Keratinocyte (primary cell): ENCODE results near the gene LRRN3. TPM values are rescaled to one million over a fixed set of nuclear protein-coding genes. Genes with fewer than 3 reads are reported as not detected.

Experiments used
- DNase-seq: peaks from one replicate; pipeline ENCODE4 v3.0.0-alpha.2; 2011; ENCODE audit warnings: low read depth, missing footprints, low spot score
- FAIRE-seq: peaks from 2 replicates; lab custom pipeline; 2011; peaks lifted over from hg19 to GRCh38; lab: Jason Lieb, UNC
- H2AFZ ChIP-seq: 2 replicates; pipeline ENCODE4 v1.6.0; 2012; ENCODE audit warnings: low read length, control low read depth, inconsistent platforms; ENCODE audit not compliant: control insufficient read depth
- H3K27ac ChIP-seq: 2 replicates; pipeline ENCODE4 v1.5.1; 2011; ENCODE audit warnings: low read length; ENCODE audit not compliant: control insufficient read depth, insufficient read depth
- H3K27me3 ChIP-seq: 3 replicates; pipeline ENCODE4 v1.6.0; 2011; ENCODE audit warnings: low read length; ENCODE audit not compliant: control insufficient read depth, insufficient read depth; ENCODE audit errors: extremely low read depth
- H3K36me3 ChIP-seq, 2 experiments: 2 replicates in 1 of 2; 3 replicates in 1 of 2; pipeline ENCODE4 v1.5.1; 2011; ENCODE audit warnings: low read length in 2 of 2, mild to moderate bottlenecking in 1 of 2; ENCODE audit not compliant: control insufficient read depth in 2 of 2, insufficient read depth in 2 of 2; ENCODE audit errors: extremely low read depth in 1 of 2
- H3K4me1 ChIP-seq: 3 replicates; pipeline ENCODE4 v1.5.1; 2011; ENCODE audit warnings: low read length; ENCODE audit not compliant: control insufficient read depth, insufficient read depth; ENCODE audit errors: extremely low read depth
- H3K4me2 ChIP-seq: 3 replicates; pipeline ENCODE4 v1.6.0; 2011; ENCODE audit warnings: low read depth, low read length; ENCODE audit not compliant: control insufficient read depth, insufficient read depth; ENCODE audit errors: extremely low read depth
- H3K4me3 ChIP-seq, 3 experiments: fragments of 200-600 bp in 1 of 3; sonication (generic) in 1 of 3; 2 replicates in 2 of 3; 3 replicates in 1 of 3; pipeline ENCODE4 v1.5.1; 2011 to 2016; ENCODE audit warnings: low read length in 3 of 3, mild to moderate bottlenecking in 3 of 3, control low read depth in 2 of 3, inconsistent platforms in 1 of 3, low read depth in 1 of 3, mixed read lengths in 1 of 3, mixed run types in 1 of 3, moderate library complexity in 1 of 3; ENCODE audit not compliant: control insufficient read depth in 2 of 3, insufficient read depth in 2 of 3; ENCODE audit errors: extremely low read depth in 1 of 3
- H3K79me2 ChIP-seq: 2 replicates; pipeline ENCODE4 v1.6.0; 2012; ENCODE audit warnings: low read length; ENCODE audit not compliant: control insufficient read depth, insufficient read depth
- H3K9ac ChIP-seq: 3 replicates; pipeline ENCODE4 v1.6.0; 2011; ENCODE audit warnings: low read length; ENCODE audit not compliant: control insufficient read depth, insufficient read depth; ENCODE audit errors: extremely low read depth
- H3K9me1 ChIP-seq: 3 replicates; pipeline ENCODE4 v1.6.0; 2011; ENCODE audit warnings: low read length; ENCODE audit not compliant: control insufficient read depth, insufficient read depth; ENCODE audit errors: extremely low read depth
- H3K9me3 ChIP-seq: 2 replicates; pipeline ENCODE4 v1.5.1; 2012; ENCODE audit warnings: low read depth, low read length; ENCODE audit not compliant: control insufficient read depth
- H4K20me1 ChIP-seq: 3 replicates; pipeline ENCODE4 v1.6.0; 2011; ENCODE audit warnings: low read length; ENCODE audit not compliant: control insufficient read depth, insufficient read depth; ENCODE audit errors: extremely low read depth
- EZH2 ChIP-seq: IDR thresholded peaks from one replicate; pipeline ENCODE4 v1.6.1; 2012; ENCODE audit warnings: inconsistent platforms, mild to moderate bottlenecking, low read length, moderate library complexity
- dilution Hi-C: fragments of 300-500 bp; cut with MboI; formaldehyde crosslinking; loops from one replicate; pipeline ENCODE4 v1.7.0; 2020; ENCODE audit warnings: low sequenced_read_pairs; ENCODE audit not compliant: extremely low pct_ligation_motif_present
- polyA plus RNA-seq, 5 experiments: library from polyadenylated mRNA; depleted of rRNA in 3 of 5; stranded (reverse) in 3 of 5; stranded (forward) in 1 of 5; unstranded in 1 of 5; fragments of >200 nt; gene quantifications; 1 replicate in 1 of 5; 2 replicates in 3 of 5; 3 replicates in 1 of 5; pipeline versions ENCODE4 v1.2.1 to v1.2.3, GENCODE V29; 2011 to 2012; ENCODE audit warnings: missing spikeins in 2 of 5, low read depth in 1 of 5, low replicate concordance in 1 of 5
- TF ChIP-seq, protein P1 (sequence below), 3 experiments: IDR thresholded peaks in 1 of 3; conservative IDR thresholded peaks in 1 of 3; optimal IDR thresholded peaks in 1 of 3; 2 replicates in 2 of 3; 3 replicates in 1 of 3; pipeline versions ENCODE3 to v1.5.1; 2011; ENCODE audit warnings: low read length in 3 of 3, mild to moderate bottlenecking in 3 of 3, moderate library complexity in 2 of 3, control low read depth in 1 of 3, inconsistent platforms in 1 of 3; ENCODE audit not compliant: insufficient read depth in 2 of 3; ENCODE audit errors: extremely low read depth in 1 of 3

LRRN3 gene
- polyA plus RNA-seq, 1 donor (not counting 4 experiments of a cell fraction or from before 2014, with no cell fraction given): not detected

DNA sequence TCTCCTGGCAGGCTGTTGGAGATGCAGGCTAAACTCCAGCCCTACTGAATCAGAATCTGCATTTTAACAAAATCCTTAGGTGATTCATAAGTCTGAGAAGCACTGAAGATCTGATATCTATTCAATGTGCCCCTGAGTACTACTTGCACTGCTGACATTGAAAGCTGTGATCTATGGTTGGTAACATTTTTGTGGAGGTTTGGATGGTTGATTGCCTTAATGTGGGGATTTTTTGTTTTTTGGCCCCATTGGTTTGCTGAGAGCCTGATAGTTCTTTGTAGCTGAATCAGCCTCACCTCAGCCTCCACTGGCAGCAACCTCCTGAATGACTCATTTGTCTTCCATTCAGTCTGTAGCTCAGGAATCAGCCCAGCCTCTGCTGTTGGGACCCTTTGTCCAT lies 14.7 kb upstream of the LRRN3 start:
- Histone ChIP-seq H3K27me3 (no peaks in the 10 kb centered on the region), H3K4me2 (no peak overlapping the region), H3K4me3 (no peak overlapping the region), H2AFZ (no peak overlapping the region), H3K4me1 (peaks cover 7% of the 10 kb centered on the region), H3K9ac (no peak overlapping the region), H3K27ac (no peak overlapping the region), H3K9me3 (no peaks in the 10 kb centered on the region), H3K36me3 (no peaks in the 10 kb centered on the region), H3K9me1 (no peaks in the 10 kb centered on the region), H4K20me1 (no peaks in the 10 kb centered on the region), H3K79me2 (no peaks in the 10 kb centered on the region)
- FAIRE-seq (peak; percentile 46), DNase-seq (no peak)
- dilution Hi-C loops: no loop called here
- TF ChIP-seq EZH2: no peak
- TF ChIP-seq, protein P1, sequence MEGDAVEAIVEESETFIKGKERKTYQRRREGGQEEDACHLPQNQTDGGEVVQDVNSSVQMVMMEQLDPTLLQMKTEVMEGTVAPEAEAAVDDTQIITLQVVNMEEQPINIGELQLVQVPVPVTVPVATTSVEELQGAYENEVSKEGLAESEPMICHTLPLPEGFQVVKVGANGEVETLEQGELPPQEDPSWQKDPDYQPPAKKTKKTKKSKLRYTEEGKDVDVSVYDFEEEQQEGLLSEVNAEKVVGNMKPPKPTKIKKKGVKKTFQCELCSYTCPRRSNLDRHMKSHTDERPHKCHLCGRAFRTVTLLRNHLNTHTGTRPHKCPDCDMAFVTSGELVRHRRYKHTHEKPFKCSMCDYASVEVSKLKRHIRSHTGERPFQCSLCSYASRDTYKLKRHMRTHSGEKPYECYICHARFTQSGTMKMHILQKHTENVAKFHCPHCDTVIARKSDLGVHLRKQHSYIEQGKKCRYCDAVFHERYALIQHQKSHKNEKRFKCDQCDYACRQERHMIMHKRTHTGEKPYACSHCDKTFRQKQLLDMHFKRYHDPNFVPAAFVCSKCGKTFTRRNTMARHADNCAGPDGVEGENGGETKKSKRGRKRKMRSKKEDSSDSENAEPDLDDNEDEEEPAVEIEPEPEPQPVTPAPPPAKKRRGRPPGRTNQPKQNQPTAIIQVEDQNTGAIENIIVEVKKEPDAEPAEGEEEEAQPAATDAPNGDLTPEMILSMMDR (optimal IDR thresholded peaks at IDR 0.05 in 1 of 3, IDR thresholded peaks at IDR 0.05 in 1 of 3, conservative IDR thresholded peaks at IDR 0.05 in 1 of 3; ENCODE audit: extremely low read depth in 1 of 3, insufficient read depth in 2 of 3, low read length in 3 of 3): no peak

DNA sequence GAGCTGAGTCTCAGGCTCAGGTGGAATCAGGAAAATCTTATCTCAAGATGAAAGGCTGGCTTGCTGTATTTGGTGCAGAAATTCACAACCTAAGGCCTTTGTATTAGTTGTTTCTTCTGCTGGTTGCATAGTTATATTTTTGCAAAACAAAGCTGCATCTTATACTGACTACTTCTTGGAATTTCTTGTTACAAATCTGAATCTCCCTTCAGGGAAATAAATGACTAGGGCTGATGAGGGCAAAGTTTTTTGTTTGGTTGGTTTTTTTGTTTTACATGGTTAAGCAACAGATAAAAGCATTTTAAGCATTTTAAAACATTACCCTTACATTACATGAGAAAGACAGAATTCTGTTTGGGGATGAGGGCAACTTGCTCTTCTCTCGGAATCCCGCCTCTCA lies 13.9 kb upstream of the LRRN3 start:
- no peak for DNase-seq
- no peaks in the 10 kb centered on the region for H4K20me1 ChIP-seq
- dilution Hi-C loops: no loop called here
- H3K9ac ChIP-seq: no peak overlapping the region
- H3K27ac ChIP-seq: no peak overlapping the region
- no peaks in the 10 kb centered on the region for H3K36me3 ChIP-seq
- H3K9me1 ChIP-seq: no peaks in the 10 kb centered on the region
- peaks cover 7% of the 10 kb centered on the region for H3K4me1 ChIP-seq
- FAIRE-seq: no peak
- H3K9me3 ChIP-seq: no peaks in the 10 kb centered on the region
- TF ChIP-seq, protein P1 (optimal IDR thresholded peaks at IDR 0.05 in 1 of 3, IDR thresholded peaks at IDR 0.05 in 1 of 3, conservative IDR thresholded peaks at IDR 0.05 in 1 of 3; ENCODE audit: extremely low read depth in 1 of 3, insufficient read depth in 2 of 3, low read length in 3 of 3): no peak
- TF ChIP-seq EZH2: no peak
- H3K4me2 ChIP-seq: no peak overlapping the region
- H3K4me3 ChIP-seq: no peak overlapping the region
- H3K27me3 ChIP-seq: no peaks in the 10 kb centered on the region
- H2AFZ ChIP-seq: no peak overlapping the region
- no peaks in the 10 kb centered on the region for H3K79me2 ChIP-seq
